Measurements from ENCODE around the gene NOTUM. TPM values are rescaled to one million over a fixed set of nuclear protein-coding genes. Genes with fewer than 3 reads are reported as not detected.

NOTUM gene
- total and polyA plus RNA-seq, 9 of the 15 experiments (the other 6 are each of a cell fraction or from before 2014, with no cell fraction given), result 0.03 to 14.0 (median 4.1) TPM

- Histone ChIP-seq H3K27me3 (ENCODE audit: control insufficient read depth in 2 of 2, insufficient read depth in 2 of 2, low read length in 2 of 2) (no peaks in the 10 kb centered on the region), H3K79me2 (ENCODE audit: control insufficient read depth, insufficient read depth, low read length) (no peaks in the 10 kb centered on the region), H3K4me2 (ENCODE audit: insufficient read depth, low read length) (no peak overlapping the region), H3K9ac (ENCODE audit: insufficient read depth in 1 of 2, low read depth in 2 of 2, low read length in 2 of 2) (peak overlapping the region in 1 of 2 experiments; percentile 71; a peak in 2 of 4 replicates), H3K4me1 (replicated peaks in 1 of 2; ENCODE audit: control insufficient read depth in 2 of 2, insufficient read depth in 2 of 2, low read length in 2 of 2) (peaks cover 9 to 43% of the 10 kb centered on the region in 2 experiments), H3K9me3 (replicated peaks; ENCODE audit: control insufficient read depth, insufficient read depth, low read depth, low read length) (no peaks in the 10 kb centered on the region), H4K20me1 (replicated peaks; ENCODE audit: control insufficient read depth, insufficient read depth, low read length) (no peaks in the 10 kb centered on the region), H2AFZ (ENCODE audit: low read depth, low read length) (peak overlapping the region; percentile 54; the same call in 1 of the 2 replicates), H3K36me3 (ENCODE audit: control insufficient read depth, insufficient read depth, low read length) (no peaks in the 10 kb centered on the region), H3K9me1 (ENCODE audit: control insufficient read depth, insufficient read depth, low read length) (no peaks in the 10 kb centered on the region), H3K4me3 (no peak overlapping the region), H3K27ac (ENCODE audit: extremely low read depth, low read depth, low read length) (no peak overlapping the region)
- 73% methylated on average over 12 of the region's 12 CpGs for WGBS (ENCODE audit: insufficient coverage, low coverage, missing lambda C conversion rate)
- in situ Hi-C loops (cut with MboI) (no loop called here), intact Hi-C loops (cut with micrococcal nuclease) (no loop called here)
- DNase-seq (ENCODE audit: extremely low read depth in 1 of 4, low spot score in 3 of 4) (no peak), FAIRE-seq (no peak), ATAC-seq (no peak)
- TF ChIP-seq ZNF121 (CRISPR knock-in tag; conservative IDR thresholded peaks at IDR 0.05) (peak; percentile 76), ZNF76 (CRISPR knock-in tag; IDR thresholded peaks at IDR 0.05; ENCODE audit: borderline replicate concordance) (no peak)
- no TSS peak for BruUV-seq (replicated peaks)
- POLR2A ChIA-PET, result interaction anchor here (1.1 kb wide), 1 partner anchor 9 kb away, joined by 4 read pairs; no protein-coding TSS in a partner anchor
- CTCF ChIA-PET (ENCODE audit: low intra/inter-chr PET ratio), result no interaction called here
Measured at GRCh38 chr17:81968850-81969812, 8.1 kb upstream of the NOTUM start.

GRCh38 chr17:81968396-81968745 is 7.4 kb upstream of the NOTUM start:
- Histone ChIP-seq H3K4me2 (ENCODE audit: insufficient read depth, low read length) (peak overlapping the region; percentile 48), H2AFZ (ENCODE audit: low read depth, low read length) (peak overlapping the region; percentile 97), H3K9me1 (ENCODE audit: control insufficient read depth, insufficient read depth, low read length) (no peaks in the 10 kb centered on the region), H3K4me3 (no peak overlapping the region), H3K79me2 (ENCODE audit: control insufficient read depth, insufficient read depth, low read length) (no peaks in the 10 kb centered on the region), H3K27ac (ENCODE audit: extremely low read depth, low read depth, low read length) (no peak overlapping the region), H3K36me3 (ENCODE audit: control insufficient read depth, insufficient read depth, low read length) (no peaks in the 10 kb centered on the region), H3K9ac (ENCODE audit: insufficient read depth in 1 of 2, low read depth in 2 of 2, low read length in 2 of 2) (peak overlapping the region; percentile 13 to 90; a peak in 2 of 4 replicates), H4K20me1 (replicated peaks; ENCODE audit: control insufficient read depth, insufficient read depth, low read length) (no peaks in the 10 kb centered on the region), H3K9me3 (replicated peaks; ENCODE audit: control insufficient read depth, insufficient read depth, low read depth, low read length) (no peaks in the 10 kb centered on the region), H3K4me1 (replicated peaks in 1 of 2; ENCODE audit: control insufficient read depth in 2 of 2, insufficient read depth in 2 of 2, low read length in 2 of 2) (peaks cover 9 to 47% of the 10 kb centered on the region in 2 experiments), H3K27me3 (ENCODE audit: control insufficient read depth in 2 of 2, insufficient read depth in 2 of 2, low read length in 2 of 2) (no peaks in the 10 kb centered on the region)
- no TSS peak for BruUV-seq (replicated peaks)
- ChIA-PET POLR2A (interaction anchor here (1.1 kb wide), 1 partner anchor 8 kb away, joined by 4 read pairs; no protein-coding TSS in a partner anchor), CTCF (ENCODE audit: low intra/inter-chr PET ratio) (no interaction called here)
- FAIRE-seq, result no peak
- intact Hi-C loops (cut with micrococcal nuclease) (no loop called here), in situ Hi-C loops (cut with MboI) (no loop called here)
- DNase-seq (ENCODE audit: extremely low read depth in 1 of 4, low spot score in 3 of 4), result no peak
- ATAC-seq, result no peak
- WGBS (ENCODE audit: insufficient coverage, low coverage, missing lambda C conversion rate), result 80% methylated on average over 7 of the region's 7 CpGs
- TF ChIP-seq ZBTB5 (IDR thresholded peaks at IDR 0.05) (no peak), ZNF766 (CRISPR knock-in tag; conservative IDR thresholded peaks at IDR 0.05) (no peak), NCOA1 (IDR thresholded peaks at IDR 0.05; ENCODE audit: low read depth) (no peak), SNRNP70 (optimal IDR thresholded peaks at IDR 0.05; ENCODE audit: low read depth, low read length) (no peak), SAFB (IDR thresholded peaks at IDR 0.05; ENCODE audit: borderline replicate concordance, low read depth, low read length) (no peak), CTBP1 (IDR thresholded peaks at IDR 0.05; ENCODE audit: borderline replicate concordance) (no peak), ZNF512 (tag; IDR thresholded peaks at IDR 0.05) (peak; percentile 56)
- TF ChIP-seq, protein P1, sequence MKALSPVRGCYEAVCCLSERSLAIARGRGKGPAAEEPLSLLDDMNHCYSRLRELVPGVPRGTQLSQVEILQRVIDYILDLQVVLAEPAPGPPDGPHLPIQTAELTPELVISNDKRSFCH (CRISPR knock-in tag; IDR thresholded peaks at IDR 0.05), result no peak
- TF ChIP-seq, protein P1 (tag; IDR thresholded peaks at IDR 0.05), result no peak
